Measurements from ENCODE around the gene BRINP1. TPM values are rescaled to one million over a fixed set of nuclear protein-coding genes. Genes with fewer than 3 reads are reported as not detected.

BRINP1 gene
- total and polyA plus RNA-seq, 2 experiments from 2014 or later: 13.4 to 33.5 TPM

GRCh38 chr9:119234636-119235035 lies 134.6 kb downstream of the BRINP1 start:
- Histone ChIP-seq H3K79me2 (replicated peaks; ENCODE audit: insufficient read depth) (no peaks in the 10 kb centered on the region), H3K27me3 (ENCODE audit: insufficient read depth) (no peaks in the 10 kb centered on the region), H3K4me2 (no peak overlapping the region), H3K9me2 (ENCODE audit: insufficient read depth) (no peaks in the 10 kb centered on the region), H3K36me3 (ENCODE audit: insufficient read depth) (no peaks in the 10 kb centered on the region), H3K27ac (ENCODE audit: low read depth) (no peak overlapping the region), H3K4me3 (no peak overlapping the region), H3K4me1 (ENCODE audit: insufficient read depth) (no peaks in the 10 kb centered on the region), H4K20me1 (replicated peaks; ENCODE audit: insufficient read depth) (no peaks in the 10 kb centered on the region), H3F3A (replicated peaks; ENCODE audit: low read depth) (no peaks in the 10 kb centered on the region), H2AFZ (no peak overlapping the region)
- Mint-ChIP-seq H3K36me3 (ENCODE audit: low read depth) (0 out of 3 replicates have a peak, but pooled peaks cover 4% of the 10 kb centered on the region), H3K4me3 (no peak overlapping the region), H3K27me3 (ENCODE audit: insufficient read depth, low read depth, poor library complexity) (no peaks in the 10 kb centered on the region), H3K4me1 (no peaks in the 10 kb centered on the region), H3K9me3 (no peaks in the 10 kb centered on the region), H3K27ac (no peak overlapping the region)
- ATAC-seq (no peak), DNase-seq (ENCODE audit: low spot score) (no peak)
- TF ChIP-seq ZNF331 (CRISPR knock-in tag; IDR thresholded peaks at IDR 0.05; ENCODE audit: low read depth) (no peak), ETS1 (IDR thresholded peaks at IDR 0.05) (no peak), EZH2 (IDR thresholded peaks at IDR 0.05; ENCODE audit: low read depth, unreplicated experiment) (no peak), EZH2phosphoT487 (IDR thresholded peaks at IDR 0.05; ENCODE audit: unreplicated experiment) (no peak), STAT1 (IDR thresholded peaks at IDR 0.05; ENCODE audit: unreplicated experiment) (no peak), CREB1 (CRISPR knock-in tag; IDR thresholded peaks at IDR 0.05; ENCODE audit: low read depth) (no peak), POLR2AphosphoS5 (IDR thresholded peaks at IDR 0.05; ENCODE audit: low read depth) (no peak), JUNB (IDR thresholded peaks at IDR 0.05; ENCODE audit: unreplicated experiment) (no peak), REST (IDR thresholded peaks at IDR 0.05; ENCODE audit: unreplicated experiment) (no peak), ZNF114 (CRISPR knock-in tag; IDR thresholded peaks at IDR 0.05) (no peak), NANOG (IDR thresholded peaks at IDR 0.05; ENCODE audit: borderline replicate concordance) (no peak)
- TF ChIP-seq, protein P1, sequence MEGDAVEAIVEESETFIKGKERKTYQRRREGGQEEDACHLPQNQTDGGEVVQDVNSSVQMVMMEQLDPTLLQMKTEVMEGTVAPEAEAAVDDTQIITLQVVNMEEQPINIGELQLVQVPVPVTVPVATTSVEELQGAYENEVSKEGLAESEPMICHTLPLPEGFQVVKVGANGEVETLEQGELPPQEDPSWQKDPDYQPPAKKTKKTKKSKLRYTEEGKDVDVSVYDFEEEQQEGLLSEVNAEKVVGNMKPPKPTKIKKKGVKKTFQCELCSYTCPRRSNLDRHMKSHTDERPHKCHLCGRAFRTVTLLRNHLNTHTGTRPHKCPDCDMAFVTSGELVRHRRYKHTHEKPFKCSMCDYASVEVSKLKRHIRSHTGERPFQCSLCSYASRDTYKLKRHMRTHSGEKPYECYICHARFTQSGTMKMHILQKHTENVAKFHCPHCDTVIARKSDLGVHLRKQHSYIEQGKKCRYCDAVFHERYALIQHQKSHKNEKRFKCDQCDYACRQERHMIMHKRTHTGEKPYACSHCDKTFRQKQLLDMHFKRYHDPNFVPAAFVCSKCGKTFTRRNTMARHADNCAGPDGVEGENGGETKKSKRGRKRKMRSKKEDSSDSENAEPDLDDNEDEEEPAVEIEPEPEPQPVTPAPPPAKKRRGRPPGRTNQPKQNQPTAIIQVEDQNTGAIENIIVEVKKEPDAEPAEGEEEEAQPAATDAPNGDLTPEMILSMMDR (conservative IDR thresholded peaks at IDR 0.05; ENCODE audit: low read depth in 2 of 2): no peak
- TF ChIP-seq, protein P2, sequence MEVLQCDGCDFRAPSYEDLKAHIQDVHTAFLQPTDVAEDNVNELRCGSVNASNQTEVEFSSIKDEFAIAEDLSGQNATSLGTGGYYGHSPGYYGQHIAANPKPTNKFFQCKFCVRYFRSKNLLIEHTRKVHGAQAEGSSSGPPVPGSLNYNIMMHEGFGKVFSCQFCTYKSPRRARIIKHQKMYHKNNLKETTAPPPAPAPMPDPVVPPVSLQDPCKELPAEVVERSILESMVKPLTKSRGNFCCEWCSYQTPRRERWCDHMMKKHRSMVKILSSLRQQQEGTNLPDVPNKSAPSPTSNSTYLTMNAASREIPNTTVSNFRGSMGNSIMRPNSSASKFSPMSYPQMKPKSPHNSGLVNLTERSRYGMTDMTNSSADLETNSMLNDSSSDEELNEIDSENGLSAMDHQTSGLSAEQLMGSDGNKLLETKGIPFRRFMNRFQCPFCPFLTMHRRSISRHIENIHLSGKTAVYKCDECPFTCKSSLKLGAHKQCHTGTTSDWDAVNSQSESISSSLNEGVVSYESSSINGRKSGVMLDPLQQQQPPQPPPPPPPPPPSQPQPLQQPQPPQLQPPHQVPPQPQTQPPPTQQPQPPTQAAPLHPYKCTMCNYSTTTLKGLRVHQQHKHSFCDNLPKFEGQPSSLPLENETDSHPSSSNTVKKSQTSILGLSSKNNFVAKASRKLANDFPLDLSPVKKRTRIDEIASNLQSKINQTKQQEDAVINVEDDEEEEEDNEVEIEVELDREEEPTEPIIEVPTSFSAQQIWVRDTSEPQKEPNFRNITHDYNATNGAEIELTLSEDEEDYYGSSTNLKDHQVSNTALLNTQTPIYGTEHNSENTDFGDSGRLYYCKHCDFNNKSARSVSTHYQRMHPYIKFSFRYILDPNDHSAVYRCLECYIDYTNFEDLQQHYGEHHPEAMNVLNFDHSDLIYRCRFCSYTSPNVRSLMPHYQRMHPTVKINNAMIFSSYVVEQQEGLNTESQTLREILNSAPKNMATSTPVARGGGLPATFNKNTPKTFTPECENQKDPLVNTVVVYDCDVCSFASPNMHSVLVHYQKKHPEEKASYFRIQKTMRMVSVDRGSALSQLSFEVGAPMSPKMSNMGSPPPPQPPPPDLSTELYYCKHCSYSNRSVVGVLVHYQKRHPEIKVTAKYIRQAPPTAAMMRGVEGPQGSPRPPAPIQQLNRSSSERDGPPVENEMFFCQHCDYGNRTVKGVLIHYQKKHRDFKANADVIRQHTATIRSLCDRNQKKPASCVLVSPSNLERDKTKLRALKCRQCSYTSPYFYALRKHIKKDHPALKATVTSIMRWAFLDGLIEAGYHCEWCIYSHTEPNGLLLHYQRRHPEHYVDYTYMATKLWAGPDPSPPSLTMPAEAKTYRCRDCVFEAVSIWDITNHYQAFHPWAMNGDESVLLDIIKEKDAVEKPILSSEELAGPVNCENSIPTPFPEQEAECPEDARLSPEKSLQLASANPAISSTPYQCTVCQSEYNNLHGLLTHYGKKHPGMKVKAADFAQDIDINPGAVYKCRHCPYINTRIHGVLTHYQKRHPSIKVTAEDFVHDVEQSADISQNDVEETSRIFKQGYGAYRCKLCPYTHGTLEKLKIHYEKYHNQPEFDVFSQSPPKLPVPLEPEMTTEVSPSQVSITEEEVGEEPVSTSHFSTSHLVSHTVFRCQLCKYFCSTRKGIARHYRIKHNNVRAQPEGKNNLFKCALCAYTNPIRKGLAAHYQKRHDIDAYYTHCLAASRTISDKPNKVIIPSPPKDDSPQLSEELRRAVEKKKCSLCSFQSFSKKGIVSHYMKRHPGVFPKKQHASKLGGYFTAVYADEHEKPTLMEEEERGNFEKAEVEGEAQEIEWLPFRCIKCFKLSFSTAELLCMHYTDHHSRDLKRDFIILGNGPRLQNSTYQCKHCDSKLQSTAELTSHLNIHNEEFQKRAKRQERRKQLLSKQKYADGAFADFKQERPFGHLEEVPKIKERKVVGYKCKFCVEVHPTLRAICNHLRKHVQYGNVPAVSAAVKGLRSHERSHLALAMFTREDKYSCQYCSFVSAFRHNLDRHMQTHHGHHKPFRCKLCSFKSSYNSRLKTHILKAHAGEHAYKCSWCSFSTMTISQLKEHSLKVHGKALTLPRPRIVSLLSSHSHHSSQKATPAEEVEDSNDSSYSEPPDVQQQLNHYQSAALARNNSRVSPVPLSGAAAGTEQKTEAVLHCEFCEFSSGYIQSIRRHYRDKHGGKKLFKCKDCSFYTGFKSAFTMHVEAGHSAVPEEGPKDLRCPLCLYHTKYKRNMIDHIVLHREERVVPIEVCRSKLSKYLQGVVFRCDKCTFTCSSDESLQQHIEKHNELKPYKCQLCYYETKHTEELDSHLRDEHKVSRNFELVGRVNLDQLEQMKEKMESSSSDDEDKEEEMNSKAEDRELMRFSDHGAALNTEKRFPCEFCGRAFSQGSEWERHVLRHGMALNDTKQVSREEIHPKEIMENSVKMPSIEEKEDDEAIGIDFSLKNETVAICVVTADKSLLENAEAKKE (CRISPR knock-in tag; IDR thresholded peaks at IDR 0.05): no peak
